Inflammatory macrophage (primary cell): ENCODE measurements around the gene AGTR1.
"Not testable (repeated sequence)": the region's sequence is repeated elsewhere in the genome, so short reads cannot be mapped to it uniquely, and the experiment has no call there.

Source experiments
- DNase-seq, 2 donors: peaks; one replicate each; pipeline ENCODE4 v3.0.0-alpha.2; 2020 to 2022

Gene AGTR1

DNA sequence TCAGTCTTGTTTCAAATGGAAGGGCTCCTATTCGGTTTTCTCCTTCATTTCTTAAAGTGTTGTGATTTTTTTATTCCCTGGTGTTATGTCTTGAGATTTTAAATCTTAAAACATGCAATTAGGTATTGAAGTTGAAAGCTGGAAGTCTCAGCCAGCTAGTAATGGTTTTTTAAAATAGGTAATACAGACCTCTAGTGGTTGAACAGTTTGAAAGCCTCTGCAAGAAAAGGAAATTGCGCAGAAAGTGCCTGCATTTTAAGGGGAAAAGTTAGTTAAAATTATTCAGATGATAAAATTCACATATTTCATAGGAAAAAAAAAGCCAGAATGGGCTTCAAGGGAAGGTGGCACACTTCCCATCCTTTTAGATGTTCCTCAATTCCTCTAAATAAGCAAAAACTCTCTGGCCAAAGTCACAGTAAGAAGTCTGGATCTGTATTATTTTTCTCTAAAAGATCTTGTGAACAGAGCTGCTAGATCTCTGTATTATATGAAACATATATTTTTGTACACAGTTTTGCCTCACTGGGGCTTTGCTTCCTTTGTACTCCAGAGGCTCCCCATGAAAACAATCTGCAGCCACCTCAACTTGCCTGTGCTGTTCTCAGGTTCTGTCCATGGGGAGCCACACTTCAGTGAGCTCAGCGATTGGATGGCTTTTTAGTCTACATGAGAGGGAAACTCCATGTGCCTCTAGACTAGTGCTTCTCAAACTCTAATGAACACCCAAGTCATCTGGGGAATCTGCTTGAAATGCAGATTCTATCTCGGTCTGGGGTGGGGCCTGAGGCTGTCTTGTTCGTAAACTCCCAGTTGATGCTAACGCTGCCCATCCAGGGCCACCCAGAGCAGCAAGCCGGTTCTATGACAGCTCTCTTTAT lies 21.5 kb downstream of the AGTR1 start:
- DNase-seq: no peak

DNA sequence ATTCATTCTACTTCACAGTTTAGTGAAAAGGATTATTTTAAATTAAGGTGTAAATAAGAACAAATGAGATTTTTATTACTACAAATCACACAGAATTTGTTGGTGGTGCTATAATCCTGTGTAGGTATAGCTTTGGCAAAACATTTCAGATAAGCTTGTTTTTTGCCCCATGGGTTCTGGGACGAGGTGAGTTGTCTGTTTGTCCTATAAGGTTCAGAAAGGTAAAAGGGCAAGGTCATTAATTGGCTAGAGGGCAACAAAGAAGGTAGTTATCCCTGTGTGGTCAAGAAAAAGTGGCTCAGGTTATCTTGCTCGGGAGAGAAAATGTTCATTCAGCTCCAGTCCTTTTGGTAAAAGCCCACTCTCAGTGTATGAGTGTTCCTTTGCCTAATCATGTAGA lies 23.2 kb downstream of the AGTR1 start:
- DNase-seq: no peak

DNA sequence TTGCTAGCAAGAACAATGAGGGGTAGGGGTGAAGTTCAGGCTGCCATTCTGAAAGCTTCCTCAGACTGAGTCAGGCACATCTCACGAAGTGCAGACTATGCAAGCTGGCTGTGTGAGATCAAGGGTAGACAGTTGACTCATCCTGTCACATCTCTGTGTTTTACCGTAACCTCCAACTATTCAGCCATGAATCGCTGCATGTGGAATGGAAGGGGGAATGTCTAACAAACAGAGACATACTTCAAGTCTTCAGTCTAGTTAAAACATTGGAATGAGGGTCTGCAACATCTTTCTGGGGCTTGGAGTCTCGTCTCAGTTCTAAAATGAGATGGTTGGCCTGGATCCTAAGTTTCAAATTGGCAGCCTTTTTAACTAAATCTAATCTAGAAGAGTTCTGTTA lies 25.9 kb downstream of the AGTR1 start:
- DNase-seq: no peak

DNA sequence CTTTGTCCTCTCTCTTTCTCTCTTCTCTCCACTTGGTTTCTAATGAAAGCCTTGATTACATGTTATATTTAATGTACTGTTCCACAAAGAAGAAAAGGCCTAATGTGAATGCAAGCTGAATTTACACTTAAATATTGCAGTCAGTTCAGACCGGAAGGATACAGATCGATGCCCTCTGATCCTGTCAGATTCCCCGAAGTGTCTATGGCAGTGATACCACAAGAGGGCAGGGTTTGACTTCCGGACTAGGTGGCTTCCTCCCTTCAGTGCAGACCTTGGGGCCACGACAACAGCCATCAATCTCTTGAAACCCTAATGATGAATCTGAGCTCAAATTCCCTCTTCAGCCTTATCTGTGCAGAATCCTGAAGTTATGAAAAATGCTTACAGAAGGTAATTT lies 29.5 kb downstream of the AGTR1 start:
- peak; percentile 45 to 67 for DNase-seq

DNA sequence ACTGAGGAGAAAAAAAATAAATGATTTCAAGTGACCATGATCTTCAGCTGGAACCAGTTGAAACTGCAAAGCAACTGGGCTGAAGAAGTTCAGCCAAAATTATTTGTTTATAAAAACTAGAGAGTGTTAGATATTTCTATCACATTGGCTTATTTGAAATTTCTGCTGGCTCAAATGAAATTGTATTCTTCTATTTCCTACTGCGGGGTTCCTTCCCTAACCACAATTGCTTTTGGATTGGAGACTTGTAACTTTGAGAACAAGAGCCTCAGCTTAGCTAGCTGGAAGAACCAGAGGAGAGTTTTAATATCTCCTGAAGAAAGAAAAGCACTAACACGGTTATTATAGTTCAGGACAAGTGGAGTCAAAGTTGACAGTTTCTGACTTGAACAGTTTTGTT lies 31.1 kb downstream of the AGTR1 start:
- DNase-seq: no peak

DNA sequence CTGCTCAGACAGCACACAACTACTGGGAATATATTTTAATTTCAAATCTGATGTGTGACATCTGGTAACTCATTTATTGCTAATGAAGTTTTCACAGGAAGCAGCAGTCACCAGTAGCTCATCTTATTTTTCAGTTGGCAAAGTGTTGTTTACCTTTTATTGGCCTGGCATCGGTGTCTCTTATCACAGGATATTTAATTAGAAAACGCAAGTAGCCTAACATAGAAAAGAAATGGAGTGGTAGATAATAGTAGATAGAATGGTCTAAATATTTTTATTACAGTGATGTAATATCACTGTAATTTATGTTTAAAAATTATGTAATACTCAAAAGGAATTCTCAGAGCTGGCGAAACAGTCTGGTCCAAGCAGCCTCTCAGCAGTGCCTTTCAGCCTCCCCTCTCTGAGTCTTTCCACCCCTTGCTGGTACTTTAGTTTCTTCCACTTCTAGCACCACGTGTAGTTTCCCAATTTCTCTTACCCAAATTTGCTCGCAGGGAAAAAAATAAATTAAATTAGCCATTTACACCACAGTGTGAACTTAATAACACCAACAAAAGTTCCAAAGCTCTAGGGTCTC lies 31.9 kb downstream of the AGTR1 start:
- no peak for DNase-seq

DNA sequence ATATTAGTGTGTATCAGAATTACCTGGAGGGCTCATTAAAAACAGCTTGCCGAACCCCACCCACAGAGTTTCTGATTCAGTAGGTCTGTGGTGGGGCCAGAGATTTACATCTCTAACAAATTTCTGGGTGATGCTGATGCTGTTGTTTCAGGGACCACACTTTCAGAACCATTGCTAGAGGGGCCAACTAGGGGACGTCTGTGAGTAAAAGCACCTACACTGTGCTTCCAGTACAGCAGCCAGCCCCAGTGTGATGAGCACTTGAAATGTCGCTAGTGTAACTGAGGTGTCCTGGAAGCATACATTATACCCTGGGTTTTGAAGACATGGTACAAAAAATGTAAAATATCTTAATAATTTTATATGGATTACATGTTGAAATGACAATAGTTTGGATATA lies 33.0 kb downstream of the AGTR1 start:
- no peak for DNase-seq

DNA sequence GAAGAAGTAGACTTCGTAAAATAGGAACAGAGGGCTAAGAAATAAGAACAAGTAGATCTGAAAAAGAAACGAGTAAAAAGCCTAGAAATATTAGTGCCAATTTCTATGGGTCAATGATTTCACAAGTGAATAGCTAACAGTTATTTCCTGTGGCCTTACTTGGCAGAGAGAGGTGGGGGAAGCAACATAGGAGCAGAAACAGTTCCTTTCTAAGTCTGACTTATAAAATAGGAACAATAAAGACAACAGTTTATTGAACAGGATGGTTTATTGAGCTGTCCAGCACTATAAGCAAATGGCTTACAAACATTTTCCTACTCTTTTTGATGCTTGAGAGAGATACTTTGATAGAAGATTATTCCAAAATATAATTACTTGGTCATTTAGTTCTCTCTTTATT lies 37.9 kb downstream of the AGTR1 start:
- DNase-seq: peak in 1 of 2 donors; percentile 25

DNA sequence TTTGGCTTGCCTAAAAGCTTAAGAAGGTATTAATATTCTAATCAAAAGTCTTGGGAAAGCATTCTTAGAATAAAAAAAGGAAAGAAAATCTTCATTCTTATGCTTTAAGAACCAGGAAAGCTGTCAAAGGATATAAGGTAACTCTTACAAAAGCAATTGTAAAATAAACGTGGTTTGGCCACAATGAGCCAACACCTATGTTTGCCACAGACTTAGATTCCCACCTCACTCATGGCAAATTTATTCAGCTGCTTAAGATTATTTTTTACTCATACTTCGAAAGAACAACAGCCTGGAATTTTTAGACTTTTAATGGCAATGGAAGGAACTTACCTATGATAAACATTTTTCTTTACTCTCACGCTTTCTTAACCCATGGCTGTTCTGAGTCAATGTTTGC lies 38.4 kb downstream of the AGTR1 start:
- DNase-seq: no peak

DNA sequence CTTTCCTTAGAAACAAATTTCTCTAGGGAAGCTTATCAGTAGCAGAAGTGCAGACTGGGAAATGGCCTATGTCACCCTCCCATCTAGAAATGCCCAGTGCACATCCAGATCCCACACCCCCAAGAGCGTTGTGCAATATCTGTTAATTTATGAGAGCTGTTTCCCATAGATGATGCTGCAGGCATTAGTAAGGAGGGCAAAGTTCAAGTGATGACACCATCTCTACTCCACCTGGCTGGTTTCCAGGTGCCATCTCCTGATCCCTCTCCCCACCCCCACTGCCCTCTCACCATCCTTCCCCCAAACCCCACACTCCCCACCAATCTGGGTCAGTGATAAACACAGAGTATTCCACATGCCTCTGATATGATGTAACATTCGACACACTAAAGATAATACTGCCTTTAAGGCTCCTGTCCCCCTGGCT lies 39.4 kb downstream of the AGTR1 start:
- no peak for DNase-seq

DNA sequence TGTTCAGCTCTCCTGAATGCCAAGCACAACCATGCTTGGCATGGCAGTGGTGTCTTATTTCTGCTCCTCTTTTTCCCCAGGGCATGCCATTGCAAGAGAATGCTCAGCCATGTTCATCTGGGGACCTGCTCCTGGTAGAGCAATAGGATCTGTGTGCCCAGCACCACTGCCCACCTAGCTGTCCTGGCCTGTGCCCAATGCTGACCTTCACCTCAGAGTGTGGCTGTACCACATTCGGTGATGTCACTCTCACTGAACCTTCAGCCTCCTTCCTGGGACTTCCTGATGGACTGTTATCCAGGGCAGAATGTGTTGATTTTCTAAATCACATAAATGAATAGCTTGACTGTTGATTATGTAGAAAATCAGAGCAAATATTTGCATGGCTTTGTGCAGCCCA lies 42.0 kb downstream of the AGTR1 start:
- DNase-seq: no peak

DNA sequence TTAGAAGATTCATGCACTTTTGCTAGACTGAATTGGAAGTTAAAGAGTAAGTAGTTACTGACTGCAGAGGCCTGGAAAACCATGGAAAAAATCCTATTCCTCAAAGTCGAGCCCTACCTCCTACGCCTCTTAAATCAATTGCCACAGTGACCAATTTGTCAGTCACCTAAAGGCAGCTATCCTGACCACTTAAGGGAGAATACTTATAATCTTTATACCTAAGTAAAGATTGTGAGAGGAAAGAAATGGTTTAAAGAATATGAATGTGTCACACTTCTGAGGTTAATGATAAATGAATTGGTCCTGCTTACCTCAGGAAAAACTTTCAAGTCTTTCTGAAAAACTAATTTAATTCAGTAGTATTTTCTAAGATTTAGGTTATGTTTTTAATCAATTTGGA lies 42.6 kb downstream of the AGTR1 start:
- no peak for DNase-seq

DNA sequence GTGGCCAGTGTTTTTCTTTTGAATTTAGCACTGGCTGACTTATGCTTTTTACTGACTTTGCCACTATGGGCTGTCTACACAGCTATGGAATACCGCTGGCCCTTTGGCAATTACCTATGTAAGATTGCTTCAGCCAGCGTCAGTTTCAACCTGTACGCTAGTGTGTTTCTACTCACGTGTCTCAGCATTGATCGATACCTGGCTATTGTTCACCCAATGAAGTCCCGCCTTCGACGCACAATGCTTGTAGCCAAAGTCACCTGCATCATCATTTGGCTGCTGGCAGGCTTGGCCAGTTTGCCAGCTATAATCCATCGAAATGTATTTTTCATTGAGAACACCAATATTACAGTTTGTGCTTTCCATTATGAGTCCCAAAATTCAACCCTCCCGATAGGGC lies 43.5 kb downstream of the AGTR1 start:
- no peak for DNase-seq

DNA sequence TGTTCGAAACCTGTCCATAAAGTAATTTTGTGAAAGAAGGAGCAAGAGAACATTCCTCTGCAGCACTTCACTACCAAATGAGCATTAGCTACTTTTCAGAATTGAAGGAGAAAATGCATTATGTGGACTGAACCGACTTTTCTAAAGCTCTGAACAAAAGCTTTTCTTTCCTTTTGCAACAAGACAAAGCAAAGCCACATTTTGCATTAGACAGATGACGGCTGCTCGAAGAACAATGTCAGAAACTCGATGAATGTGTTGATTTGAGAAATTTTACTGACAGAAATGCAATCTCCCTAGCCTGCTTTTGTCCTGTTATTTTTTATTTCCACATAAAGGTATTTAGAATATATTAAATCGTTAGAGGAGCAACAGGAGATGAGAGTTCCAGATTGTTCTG lies 44.4 kb downstream of the AGTR1 start:
- no peak for DNase-seq

DNA sequence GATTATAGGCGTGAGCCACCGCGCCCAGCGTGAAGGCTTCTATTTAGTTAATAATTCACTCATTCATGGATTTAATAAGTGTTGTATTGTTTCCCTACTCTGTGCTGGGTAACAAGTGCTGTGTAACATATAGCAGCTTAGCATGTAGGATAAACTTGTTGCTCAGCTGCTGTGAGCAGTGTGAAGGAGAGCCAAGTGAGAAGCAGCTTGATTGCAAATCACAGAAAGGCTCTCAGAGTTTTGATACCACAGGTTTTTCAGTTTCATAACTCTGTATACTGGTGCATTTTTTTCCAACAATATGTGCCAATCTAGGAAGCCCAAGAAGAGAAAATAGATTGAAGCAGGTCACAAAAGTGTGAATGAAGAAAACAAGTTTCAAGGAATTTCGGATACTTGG lies 48.4 kb downstream of the AGTR1 start:
- no peak for DNase-seq

DNA sequence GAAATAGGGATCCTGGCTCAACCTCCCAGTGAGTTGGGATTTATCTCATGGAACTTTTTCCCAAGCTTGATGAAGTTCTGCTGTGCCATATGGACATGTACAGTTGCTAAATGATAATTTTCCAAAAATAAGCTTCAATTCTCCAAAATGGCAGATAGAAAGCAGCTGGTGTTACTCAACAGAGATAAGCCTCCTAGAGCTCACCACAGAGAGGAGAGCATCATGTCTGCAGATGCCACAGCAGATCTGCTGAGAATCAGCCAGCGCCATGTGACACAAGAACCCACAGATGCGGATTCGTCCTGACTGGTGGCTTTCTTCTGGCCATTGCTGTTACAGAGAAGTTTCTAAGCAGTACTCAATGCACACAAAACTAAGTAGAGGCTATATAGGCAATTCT lies 50.6 kb downstream of the AGTR1 start:
- no peak for DNase-seq

DNA sequence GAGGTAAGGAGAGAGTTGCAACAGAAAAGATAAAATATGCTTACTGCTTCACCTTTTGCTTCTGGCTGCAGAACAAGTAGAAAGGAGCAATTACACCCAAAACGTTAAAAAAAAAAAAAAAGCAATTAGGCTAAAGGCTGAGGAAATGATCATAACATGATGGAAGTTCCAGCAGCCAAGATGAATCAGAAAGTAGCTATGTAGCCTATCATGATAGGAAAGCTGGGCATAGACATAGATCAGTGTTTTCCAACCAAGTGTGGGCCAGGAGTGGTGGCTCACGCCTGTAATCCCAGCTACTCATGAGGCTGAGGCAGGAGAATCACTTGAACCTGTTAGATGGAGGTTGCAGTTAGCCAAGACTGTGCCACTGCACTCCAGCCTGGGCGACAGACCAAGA lies 52.6 kb downstream of the AGTR1 start:
- no peak for DNase-seq

DNA sequence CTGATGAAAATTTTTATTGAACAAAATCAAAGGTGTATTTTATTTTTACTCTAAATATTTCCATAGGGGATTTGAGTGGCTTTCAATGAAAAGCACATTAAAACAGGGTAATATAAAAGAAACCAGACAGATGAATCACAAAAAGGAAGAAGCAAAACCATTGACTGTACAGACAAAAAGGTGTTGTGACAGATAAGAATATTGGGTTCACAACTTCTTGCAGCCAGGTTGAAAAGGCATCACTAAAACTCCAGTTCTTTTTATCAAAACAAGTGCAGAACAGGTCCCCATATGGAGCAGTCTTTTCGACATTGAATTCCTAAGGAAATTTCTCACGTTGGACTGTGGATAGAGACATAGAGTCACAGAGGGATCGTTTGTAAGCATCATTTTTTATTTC lies 53.8 kb downstream of the AGTR1 start:
- no peak for DNase-seq

DNA sequence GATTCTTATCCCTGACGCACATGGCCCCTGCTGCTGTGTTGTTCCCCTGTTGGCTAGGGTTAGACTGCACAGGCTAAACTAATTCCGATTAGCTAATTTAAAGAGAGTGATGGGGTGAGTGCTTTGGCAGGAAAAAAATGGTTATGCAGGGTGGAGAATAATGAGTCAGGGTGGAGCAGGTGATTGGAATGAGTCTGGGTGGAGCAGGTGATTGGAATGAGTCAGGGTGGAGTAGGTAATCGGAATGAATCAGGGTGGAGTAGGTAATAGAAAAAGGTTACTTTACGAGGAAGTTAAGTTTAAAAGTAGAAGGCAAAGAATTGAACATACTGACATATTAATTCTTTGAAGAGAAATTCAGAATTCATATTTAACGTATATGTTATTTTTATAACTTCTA lies 55.7 kb downstream of the AGTR1 start:
- DNase-seq: not testable (repeated sequence)

DNA sequence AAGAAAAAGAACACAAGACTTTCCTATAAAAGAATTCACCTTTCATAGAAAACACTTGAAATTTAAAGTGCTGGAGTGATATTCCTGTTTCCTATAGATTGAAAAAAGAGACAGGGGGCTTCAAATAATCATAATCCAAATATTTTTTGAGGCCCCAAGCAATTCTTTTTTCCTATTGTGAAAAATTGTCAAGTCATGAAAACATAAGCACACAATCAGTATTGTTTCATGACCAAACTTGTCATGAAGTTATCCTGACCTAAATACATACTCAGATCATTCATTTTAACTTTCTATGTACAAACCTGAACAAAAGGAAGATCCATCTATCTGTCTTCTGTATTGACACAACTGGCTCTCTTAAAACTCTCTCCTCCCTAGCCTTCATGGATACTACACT lies 57.9 kb downstream of the AGTR1 start:
- DNase-seq: no peak

DNA sequence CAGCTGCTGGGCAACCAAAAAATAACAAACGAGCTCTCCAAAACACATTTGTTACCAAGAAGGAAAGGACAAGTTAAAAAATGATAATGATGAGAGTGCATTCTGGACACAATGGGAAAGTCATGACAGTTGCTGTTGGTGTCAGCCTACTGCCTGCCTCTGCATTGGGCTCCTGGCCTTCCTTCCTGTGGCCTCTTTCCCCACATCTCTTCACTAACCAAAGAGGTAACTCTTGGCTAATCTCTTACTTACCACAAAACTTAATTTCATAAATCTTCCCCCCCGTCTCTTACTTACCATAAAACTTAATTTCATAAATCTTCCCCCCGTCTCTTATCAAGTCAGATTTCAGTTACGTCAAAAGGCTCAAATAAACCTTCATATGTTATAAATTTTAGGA lies 58.6 kb downstream of the AGTR1 start:
- no peak for DNase-seq

DNA sequence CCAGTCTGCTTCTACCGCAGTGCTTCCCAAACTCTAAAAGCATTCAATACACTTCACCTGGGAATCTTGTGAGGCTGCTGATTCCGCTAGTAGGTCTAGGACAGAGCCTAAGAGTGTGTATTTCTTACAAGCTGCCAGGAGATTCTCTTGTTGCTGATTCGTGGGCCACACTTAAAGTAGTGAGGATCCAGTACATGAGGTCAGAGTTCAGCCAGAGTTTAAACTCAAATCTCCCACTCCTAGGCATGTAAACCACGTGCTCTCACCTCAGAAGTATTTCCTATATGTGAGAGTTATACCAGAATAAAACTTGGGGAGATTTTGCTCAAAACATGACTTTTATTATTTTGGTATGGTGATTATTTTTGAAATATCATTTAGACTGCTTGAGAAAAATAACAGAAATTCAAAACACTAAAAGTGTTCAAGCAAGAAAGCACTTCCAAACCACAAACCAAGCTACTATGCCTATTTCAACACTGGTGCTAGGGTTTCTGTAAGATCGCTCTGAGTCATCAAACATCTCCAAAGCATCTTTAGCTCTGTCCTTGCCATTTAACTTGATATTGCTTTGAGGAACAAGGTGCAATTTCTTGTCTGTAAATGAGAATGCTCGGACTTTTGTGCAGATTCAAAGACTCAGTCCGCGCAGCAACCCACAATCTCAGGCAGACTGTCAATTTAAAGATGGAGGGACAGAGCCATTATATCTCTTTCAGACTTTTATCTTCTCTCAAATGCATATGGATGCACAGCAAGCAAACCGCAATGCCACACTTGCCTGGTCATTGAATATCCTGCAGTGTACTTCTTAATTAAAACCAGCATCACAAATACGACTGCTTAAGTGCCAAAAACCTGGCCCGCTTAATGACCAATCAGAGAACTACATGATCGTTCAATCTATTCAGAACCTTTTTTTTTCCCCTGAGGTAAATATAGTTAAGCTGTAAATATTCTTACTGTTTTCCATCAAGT lies 59.8 kb downstream of the AGTR1 start:
- DNase-seq: peak; percentile 82 to 89

DNA sequence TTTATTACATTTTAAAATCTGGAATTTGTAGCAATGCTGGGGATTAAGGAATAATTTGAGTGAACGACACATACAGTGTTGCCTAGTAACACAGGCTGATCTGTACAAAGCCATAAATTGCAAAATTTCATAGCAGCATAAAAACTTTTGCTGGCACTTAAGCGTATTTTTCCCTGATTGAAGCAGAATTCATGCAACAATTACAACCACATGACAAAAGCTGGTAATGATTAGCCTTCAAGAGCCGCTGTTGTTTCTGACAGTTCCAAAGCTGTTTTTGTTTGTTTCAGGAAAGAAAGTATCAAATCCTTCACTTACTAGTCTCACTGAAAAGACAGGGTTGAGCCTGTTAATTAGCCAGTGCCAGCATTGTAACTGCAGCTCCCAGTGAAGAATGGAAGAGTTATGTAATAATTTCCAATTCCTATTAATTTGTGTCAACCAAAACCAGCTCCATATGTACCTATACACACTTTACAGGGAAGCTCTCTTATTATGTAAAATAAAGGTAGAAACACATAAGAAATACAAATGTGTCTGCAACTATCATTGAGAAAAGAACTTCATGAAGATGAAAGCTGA lies 60.7 kb downstream of the AGTR1 start:
- DNase-seq: no peak
